Activated naive CD4-positive, alpha-beta T cell treated with anti-CD3 and anti-CD28 coated beads, Interleukin-2, amount 50 U/mL, for 72 hours (primary cell): ENCODE data around the gene UQCR11. TPM values are rescaled to one million over a fixed set of nuclear protein-coding genes. Genes with fewer than 3 reads are reported as not detected.

Source experiments
- ATAC-seq, 2 donors: fragments of 150-1000 bp; cut with Tn5 transposase; 2 replicates each; pipeline ENCODE4 v1.10.0; 2021; ENCODE audit warnings: mild to moderate bottlenecking in 2 of 2, moderate library complexity in 2 of 2
- DNase-seq, 2 donors: peaks; one replicate each; pipeline ENCODE4 v3.0.0; 2021 to 2022; ENCODE audit warnings: low spot score in 2 of 2
- H3K27ac Mint-ChIP-seq, 2 donors: one replicate each; pipeline ENCODE4 v1.8.0; 2022; ENCODE audit warnings: mild to moderate bottlenecking in 2 of 2, mixed read lengths in 2 of 2
- H3K36me3 Mint-ChIP-seq, 2 donors: one replicate each; pipeline ENCODE4 v1.8.0; 2022; ENCODE audit warnings: mixed read lengths in 2 of 2
- H3K9me3 Mint-ChIP-seq, 2 donors: one replicate each; pipeline ENCODE4 v1.8.0; 2022; ENCODE audit warnings: mixed read lengths in 2 of 2
- total RNA-seq, 2 donors: library from RNA; stranded (reverse); gene quantifications; one replicate each; pipeline ENCODE4 v1.2.3, GENCODE V29; 2022

Gene UQCR11
- total RNA-seq, 2 donors from 2014 or later, result 163 to 193 TPM

- Mint-ChIP-seq H3K36me3 (peaks cover 0 to under 1% of the 10 kb centered on the region in 2 donors), H3K9me3 (no peaks in the 10 kb centered on the region)
- no peak for ATAC-seq
Observed at GRCh38 chr19:1585243-1585580, 20.1 kb downstream of the UQCR11 start.

GRCh38 chr19:1584500-1585242, 20.6 kb downstream of the UQCR11 start:
- peaks cover 0 to 6% of the 10 kb centered on the region in 2 donors for H3K36me3 Mint-ChIP-seq

More at GRCh38 chr19:1585243-1585580, 20.1 kb downstream of the UQCR11 start:
- no peak for DNase-seq
- no peak overlapping the region for H3K27ac Mint-ChIP-seq

GRCh38 chr19:1582201-1582600, 23.1 kb downstream of the UQCR11 start:
- Mint-ChIP-seq H3K27ac (no peak overlapping the region), H3K9me3 (no peaks in the 10 kb centered on the region), H3K36me3 (peaks cover 0 to 10% of the 10 kb centered on the region in 2 donors)
- ATAC-seq (no peak), DNase-seq (no peak)

More at GRCh38 chr19:1584500-1585242, 20.6 kb downstream of the UQCR11 start:
- ATAC-seq (no peak), DNase-seq (no peak)
- H3K27ac Mint-ChIP-seq, result no peak overlapping the region
- H3K9me3 Mint-ChIP-seq, result no peaks in the 10 kb centered on the region

- Mint-ChIP-seq H3K36me3 (peaks cover 0 to 10% of the 10 kb centered on the region in 2 donors), H3K27ac (no peak overlapping the region), H3K9me3 (no peaks in the 10 kb centered on the region)
- ATAC-seq (no peak), DNase-seq (no peak)
Observed at GRCh38 chr19:1580957-1581356, 24.3 kb downstream of the UQCR11 start.

- peak overlapping the region; percentile 17 to 90 for H3K27ac Mint-ChIP-seq
- no peak for DNase-seq
- no peaks in the 10 kb centered on the region for H3K9me3 Mint-ChIP-seq
- ATAC-seq, result no peak
- peaks cover 0 to 10% of the 10 kb centered on the region in 2 donors for H3K36me3 Mint-ChIP-seq
Observed at GRCh38 chr19:1580382-1580781, 24.9 kb downstream of the UQCR11 start.

GRCh38 chr19:1579222-1579621, 26.0 kb downstream of the UQCR11 start:
- Mint-ChIP-seq H3K27ac (peak overlapping the region in 1 of 2 donors; percentile 68), H3K36me3 (peaks cover 0 to 10% of the 10 kb centered on the region in 2 donors), H3K9me3 (no peaks in the 10 kb centered on the region)
- no peak for DNase-seq
- no peak for ATAC-seq

- Mint-ChIP-seq H3K36me3 (peaks cover 0 to 10% of the 10 kb centered on the region in 2 donors), H3K9me3 (no peaks in the 10 kb centered on the region), H3K27ac (no peak overlapping the region)
- ATAC-seq, result peak in 1 of 2 donors; percentile 9
- DNase-seq, result no peak
Observed at GRCh38 chr19:1577929-1578618, 27.2 kb downstream of the UQCR11 start.

GRCh38 chr19:1577090-1577928, 28.0 kb downstream of the UQCR11 start:
- ATAC-seq (peak in 1 of 2 donors; percentile 13), DNase-seq (no peak)
- H3K36me3 Mint-ChIP-seq, result peaks cover 0 to 10% of the 10 kb centered on the region in 2 donors
- H3K27ac Mint-ChIP-seq, result no peak overlapping the region
- no peaks in the 10 kb centered on the region for H3K9me3 Mint-ChIP-seq

- peak; percentile 18 to 24 for ATAC-seq
- no peaks in the 10 kb centered on the region for H3K9me3 Mint-ChIP-seq
- peaks cover 0 to 10% of the 10 kb centered on the region in 2 donors for H3K36me3 Mint-ChIP-seq
- H3K27ac Mint-ChIP-seq, result peak overlapping the region in 1 of 2 donors; percentile 50
- DNase-seq, result no peak
Observed at GRCh38 chr19:1576242-1577089, 28.8 kb downstream of the UQCR11 start.

GRCh38 chr19:1575323-1576241, 29.7 kb downstream of the UQCR11 start:
- H3K36me3 Mint-ChIP-seq, result peaks cover 0 to 10% of the 10 kb centered on the region in 2 donors
- no peak for DNase-seq
- H3K9me3 Mint-ChIP-seq, result no peaks in the 10 kb centered on the region
- peak overlapping the region; percentile 50 to 67 for H3K27ac Mint-ChIP-seq
- peak in 1 of 2 donors; percentile 6 for ATAC-seq

GRCh38 chr19:1574354-1575136, 30.7 kb downstream of the UQCR11 start:
- Mint-ChIP-seq H3K36me3 (peaks cover 0 to 2% of the 10 kb centered on the region in 2 donors), H3K27ac (peak overlapping the region; percentile 7 to 14)
- ATAC-seq, result no peak

GRCh38 chr19:1572795-1573194, 32.5 kb downstream of the UQCR11 start:
- no peak overlapping the region for H3K27ac Mint-ChIP-seq

More at GRCh38 chr19:1574354-1575136, 30.7 kb downstream of the UQCR11 start:
- no peaks in the 10 kb centered on the region for H3K9me3 Mint-ChIP-seq
- no peak for DNase-seq

GRCh38 chr19:1571358-1571757, 33.9 kb downstream of the UQCR11 start:
- ATAC-seq (no peak), DNase-seq (no peak)
- Mint-ChIP-seq H3K9me3 (no peaks in the 10 kb centered on the region), H3K27ac (no peak overlapping the region), H3K36me3 (no peaks in the 10 kb centered on the region)

More at GRCh38 chr19:1572795-1573194, 32.5 kb downstream of the UQCR11 start:
- ATAC-seq (no peak), DNase-seq (no peak)
- Mint-ChIP-seq H3K36me3 (no peaks in the 10 kb centered on the region), H3K9me3 (no peaks in the 10 kb centered on the region)

- no peak overlapping the region for H3K27ac Mint-ChIP-seq
- no peaks in the 10 kb centered on the region for H3K9me3 Mint-ChIP-seq
- no peak for ATAC-seq
- DNase-seq, result no peak
- H3K36me3 Mint-ChIP-seq, result no peaks in the 10 kb centered on the region
Observed at GRCh38 chr19:1570836-1571235, 34.4 kb downstream of the UQCR11 start.
